Heart right ventricle (tissue), 16 donors: ENCODE measurements around the gene NFATC1. TPM values are rescaled to one million over a fixed set of nuclear protein-coding genes. Genes with fewer than 3 reads are reported as not detected.

Source experiments
- ATAC-seq, 8 donors: fragments of 200-7000 bp; cut with Tn5 transposase; one replicate each; pipeline ENCODE4 v1.9.1; 2020; ENCODE audit warnings: mild to moderate bottlenecking in 8 of 8, moderate library complexity in 8 of 8, moderate number of reproducible peaks in 1 of 8
- DNase-seq, 2 donors: peaks; one replicate each; pipeline ENCODE4 v3.0.0-alpha.2; 2020
- H3K27ac ChIP-seq, 10 donors: fragments of 200-600 bp; sonication (generic) in 2 of 10; one replicate each; pipeline versions ENCODE4 v1.5.0 to v1.8.0; 2020 to 2022; ENCODE audit warnings: mild to moderate bottlenecking in 3 of 10
- H3K27me3 ChIP-seq, 7 donors: fragments of 200-600 bp; one replicate each; pipeline ENCODE4 v1.8.0; 2021 to 2022; ENCODE audit warnings: mild to moderate bottlenecking in 2 of 7
- H3K36me3 ChIP-seq, 9 donors: fragments of 200-600 bp; sonication (generic) in 1 of 9; one replicate each; pipeline versions ENCODE4 v1.5.0 to v1.8.0; 2020 to 2022; ENCODE audit warnings: mild to moderate bottlenecking in 2 of 9
- H3K4me1 ChIP-seq, 9 donors: fragments of 200-600 bp; sonication (generic) in 1 of 9; one replicate each; pipeline versions ENCODE4 v1.5.0 to v1.8.0; 2020 to 2022; ENCODE audit warnings: mild to moderate bottlenecking in 4 of 9
- H3K4me3 ChIP-seq, 10 donors: fragments of 200-600 bp; sonication (generic) in 2 of 10; one replicate each; pipeline versions ENCODE4 v1.5.0 to v1.8.0; 2020 to 2022; ENCODE audit warnings: mild to moderate bottlenecking in 7 of 10, moderate library complexity in 2 of 10
- H3K9me3 ChIP-seq, 11 donors: fragments of 200-600 bp in 10 of 11; sonication (generic) in 2 of 11; one replicate each; pipeline versions ENCODE4 v1.5.0 to v1.8.0; 2013 to 2022; ENCODE audit warnings: mild to moderate bottlenecking in 2 of 11, control low read depth in 1 of 11, moderate library complexity in 1 of 11
- CTCF ChIP-seq, 9 donors: fragments of 200-600 bp; sonication (generic) in 2 of 9; IDR thresholded peaks; one replicate each; pipeline versions ENCODE4 v1.5.0 to v1.8.0; 2021 to 2022; ENCODE audit warnings: antibody characterized with exemption in 9 of 9, mild to moderate bottlenecking in 5 of 9, moderate library complexity in 1 of 9
- WGBS, 2 donors: extraction: QIAGEN DNeasy Blood & Tissue Kit; methylation state at CpG; one replicate each; pipeline ENCODE4 v1.1.7; 2013; ENCODE audit warnings: inconsistent platforms in 1 of 2; 5-methylcytosine and 5-hydroxymethylcytosine counted together
- intact Hi-C, 10 donors: fragments of 100-400 bp; cut with DNase I; formaldehyde crosslinking; loops; one replicate each; pipeline versions ENCODE4 v1.11.1 to v1.14.2; 2022
- polyA plus RNA-seq, 2 donors: library from polyadenylated mRNA; stranded (reverse); fragments of 200-250 nt; gene quantifications; one replicate each; pipeline ENCODE4 v1.2.3, GENCODE V29; 2013
- total RNA-seq, 10 donors: library from RNA; stranded (reverse); fragmentation: NEBNext Ultra II Directional in 3 of 10; extraction: Animal tissue kit (Norgen Biotek cat#: 25700) in 3 of 10; gene quantifications; one replicate each; pipeline versions ENCODE4 v1.2.1 to v1.2.4, GENCODE V29; 2021 to 2023
- donor health status: Arrhythmogenic right ventricular cardiomyopathy.
- donor health status: ischemic (EF 13 %, LVEDD 7.1; RV severe dilation, severe dysfunction).
- donor health status: healthy with polysubstance abuse.
- donor health status: DM: no; HTN: yes; CAD: no.
- donor health status: DM: no; HTN: no; CAD: no.
- donor health status: ischemic (EF 25% LVEDD 6.9; RV normal size, moderate dysfunction).
- donor health status: ischemic (EF 25% LVEDD 5.7; RV mildly dilated, moderate dysfunction).
- donor health status: healthy.
- donor health status: DM: yes; HTN: yes; CAD: no.
- donor health status: Ischemic cardiomyopathy.
- donor health status: ischemic (EF 35%, LVEDD 5.7; RV mildly dilated, moderate dysfunction).
- donor health status: nonischemic (EF 11% LVEDD 7.7; RV severe dilation, severe dysfunction).
- donor health status: DM: yes; HTN: yes; CAD: no.
- donor health status: PGD.
- donor health status: ischemic (EF 29% LVEDD 5.4; RV normal size, mild dysfunction).
- donor health status: nonischemic (EF 23%, LVEDD 6.1; RV moderate dilation, normal function).

Gene NFATC1
- total and polyA plus RNA-seq, 12 donors: 6.3 to 23.8 (median 18.6) TPM

DNA sequence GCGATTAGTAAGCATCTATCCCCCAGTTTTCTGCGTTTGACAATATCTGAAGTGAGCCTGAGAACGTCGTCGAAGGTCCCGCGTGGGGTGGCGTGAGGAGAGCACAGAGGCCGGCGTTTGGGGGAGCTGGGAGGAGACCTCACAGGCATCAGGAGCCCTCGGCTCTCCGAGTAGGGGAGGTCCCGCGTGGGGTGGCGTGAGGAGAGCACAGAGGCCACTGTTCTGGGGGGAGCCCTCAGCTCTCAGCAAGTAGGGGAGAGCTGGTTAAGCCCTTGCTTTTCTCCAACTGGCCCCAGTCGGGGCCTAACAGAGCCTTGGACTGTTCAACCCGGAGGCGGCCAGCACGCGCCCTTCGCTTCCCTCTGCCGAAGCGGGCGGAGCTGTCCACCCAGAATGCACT, 134.3 kb downstream of the NFATC1 start:
- no peak for TF ChIP-seq CTCF (IDR thresholded peaks at IDR 0.05)
- H3K36me3 ChIP-seq: peaks cover 0 to 30% (median 0%) of the 10 kb centered on the region in 9 donors
- peaks cover 10 to 24% (median 12%) of the 10 kb centered on the region in 9 donors for H3K4me1 ChIP-seq
- no peak for ATAC-seq
- no peaks in the 10 kb centered on the region for H3K9me3 ChIP-seq
- H3K27ac ChIP-seq: no peak overlapping the region
- H3K27me3 ChIP-seq: peaks cover 0 to 13% (median 0%) of the 10 kb centered on the region in 7 donors
- H3K4me3 ChIP-seq: no peak overlapping the region
- intact Hi-C loops: loop anchor here (1.0 to 10.0 kb wide), 9 partner anchors 65 to 151 kb away; partner anchors contain the start of gene NFATC1 (in 2 of the 10)
- 93 to 96% methylated on average over 24 of the region's 24 CpGs for WGBS, 2 donors
- no peak for DNase-seq

GRCh38 chr18:79530821-79531220, 135.1 kb downstream of the NFATC1 start:
- 93 to 97% methylated on average over 18 of the region's 18 CpGs for WGBS, 2 donors
- H3K9me3 ChIP-seq: no peaks in the 10 kb centered on the region
- no peak overlapping the region for H3K4me3 ChIP-seq
- H3K36me3 ChIP-seq: peaks cover 0 to 30% (median 0%) of the 10 kb centered on the region in 9 donors
- ATAC-seq: no peak
- intact Hi-C loops: loop anchor here in 4 of 10 donors (5.0 to 10.0 kb wide), 3 partner anchors 64 to 114 kb away; no protein-coding TSS in a partner anchor
- H3K4me1 ChIP-seq: peaks cover 8 to 20% (median 11%) of the 10 kb centered on the region in 9 donors
- H3K27ac ChIP-seq: no peak overlapping the region
- H3K27me3 ChIP-seq: peaks cover 0 to 13% (median 0%) of the 10 kb centered on the region in 7 donors
- DNase-seq: no peak
- TF ChIP-seq CTCF (IDR thresholded peaks at IDR 0.05): no peak

- H3K27ac ChIP-seq: no peak overlapping the region
- intact Hi-C loops: loop anchor here in 4 of 10 donors (5.0 to 10.0 kb wide), 3 partner anchors 63 to 113 kb away; no protein-coding TSS in a partner anchor
- H3K9me3 ChIP-seq: no peaks in the 10 kb centered on the region
- ATAC-seq (no peak), DNase-seq (no peak)
- TF ChIP-seq CTCF (IDR thresholded peaks at IDR 0.05): no peak
- peaks cover 2 to 14% (median 8%) of the 10 kb centered on the region in 9 donors for H3K4me1 ChIP-seq
- H3K4me3 ChIP-seq: no peak overlapping the region
- peaks cover 0 to 13% (median 0%) of the 10 kb centered on the region in 7 donors for H3K27me3 ChIP-seq
- WGBS, 2 donors: 86 to 87% methylated on average over 20 of the region's 20 CpGs
- H3K36me3 ChIP-seq: peaks cover 0 to 30% (median 0%) of the 10 kb centered on the region in 9 donors
Measured at GRCh38 chr18:79531386-79531785, 135.7 kb downstream of the NFATC1 start.

DNA sequence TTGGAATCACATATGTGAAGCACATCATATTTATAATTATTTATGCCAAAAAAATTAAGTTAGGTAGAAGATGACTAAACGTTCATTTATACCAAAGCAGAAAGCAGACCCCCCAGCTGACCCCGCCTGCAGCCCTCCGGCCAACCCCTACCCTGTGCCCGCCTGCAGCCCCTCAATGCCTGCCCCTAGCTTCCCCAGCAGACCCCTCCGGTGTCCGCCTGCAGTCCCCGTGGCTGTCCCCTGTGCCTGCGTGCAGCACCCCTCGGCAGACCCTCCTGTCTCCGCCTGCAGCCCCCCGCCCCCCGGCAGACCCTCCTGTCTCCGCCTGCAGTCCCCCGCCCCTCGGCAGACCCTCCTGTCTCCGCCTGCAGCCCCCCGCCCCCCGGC, 136.2 kb downstream of the NFATC1 start:
- ATAC-seq: no peak
- 57 to 60% methylated on average over 9 to 17 of the region's 18 CpGs for WGBS, 2 donors
- DNase-seq: no peak
- Histone ChIP-seq H3K27ac (no peak overlapping the region), H3K27me3 (peaks cover 0 to 13% (median 0%) of the 10 kb centered on the region in 7 donors), H3K9me3 (no peaks in the 10 kb centered on the region), H3K36me3 (peaks cover 0 to 30% (median 0%) of the 10 kb centered on the region in 9 donors), H3K4me1 (peaks cover 0 to 9% (median 2%) of the 10 kb centered on the region in 9 donors), H3K4me3 (no peak overlapping the region)
- intact Hi-C loops: loop anchor here in 4 of 10 donors (5.0 to 10.0 kb wide), 3 partner anchors 63 to 113 kb away; no protein-coding TSS in a partner anchor
- no peak for TF ChIP-seq CTCF (IDR thresholded peaks at IDR 0.05)
